Type B pancreatic cell (in vitro differentiated cells): ENCODE measurements around the gene ZDHHC3. TPM values are rescaled to one million over a fixed set of nuclear protein-coding genes. Genes with fewer than 3 reads are reported as not detected.

ENCODE experiments used
- DNase-seq: peaks from one replicate; pipeline ENCODE4 v3.0.0; 2021; ENCODE audit warnings: mixed read lengths; ENCODE audit not compliant: unreplicated experiment; ENCODE audit errors: extremely low spot score
- H3K27ac Mint-ChIP-seq: 2 replicates; pipeline ENCODE4 v1.8.0; 2021; ENCODE audit warnings: mild to moderate bottlenecking, mixed read lengths
- H3K27me3 Mint-ChIP-seq: 2 replicates; pipeline ENCODE4 v1.8.0; 2021; ENCODE audit warnings: mixed read lengths
- H3K36me3 Mint-ChIP-seq: 2 replicates; pipeline ENCODE4 v1.8.0; 2021; ENCODE audit warnings: mixed read lengths
- H3K4me1 Mint-ChIP-seq: one replicate; pipeline ENCODE4 v1.8.0; 2021; ENCODE audit warnings: mixed read lengths; ENCODE audit not compliant: unreplicated experiment
- H3K4me3 Mint-ChIP-seq: 2 replicates; pipeline ENCODE4 v1.8.0; 2021; ENCODE audit warnings: mild to moderate bottlenecking, mixed read lengths
- H3K9me3 Mint-ChIP-seq: 2 replicates; pipeline ENCODE4 v1.8.0; 2021; ENCODE audit warnings: mixed read lengths
- total RNA-seq: library from RNA; stranded (reverse); gene quantifications from 2 replicates; pipeline ENCODE4 v1.2.1, GENCODE V29; 2021; ENCODE audit warnings: low replicate concordance
- TF ChIP-seq, protein P1 (sequence below): fragments of 200-600 bp; sonication (generic); conservative IDR thresholded peaks from 2 replicates; pipeline ENCODE4 v1.5.0; 2021; ENCODE audit warnings: antibody characterized with exemption, mild to moderate bottlenecking

Gene ZDHHC3
- total RNA-seq, 1 donor from 2014 or later: 83.6 TPM

DNA sequence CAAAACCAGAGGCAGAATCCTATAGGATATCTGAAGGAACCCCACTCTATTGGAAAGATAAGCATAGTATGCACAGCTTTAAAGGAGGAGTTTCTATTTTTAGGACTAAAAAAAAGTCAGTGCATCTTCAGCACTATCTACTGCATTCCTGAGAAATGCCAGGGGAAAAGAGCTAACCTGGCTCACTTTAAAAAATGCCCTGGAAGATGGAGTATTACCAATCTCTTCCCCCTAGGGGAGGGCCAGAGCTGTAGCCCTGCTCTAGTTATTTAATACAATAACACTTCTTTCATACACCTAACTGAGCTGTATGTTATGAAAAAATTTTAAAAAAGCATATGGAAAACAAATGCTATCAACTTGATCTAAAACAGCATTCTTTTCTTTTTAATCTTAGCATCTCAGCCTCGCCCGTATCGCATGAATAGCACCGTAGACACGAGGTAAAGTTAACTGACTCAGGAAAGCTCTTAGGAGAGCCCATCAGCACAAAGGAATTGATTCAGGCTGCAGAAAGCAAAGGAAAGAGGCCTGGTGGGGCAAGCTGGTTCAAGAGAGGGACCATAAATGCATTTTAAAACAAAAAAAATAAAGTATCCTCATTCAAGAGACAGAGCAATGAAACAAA is 51.4 kb downstream of the ZDHHC3 start:
- Mint-ChIP-seq H3K27ac (peak overlapping the region; percentile 57), H3K36me3 (peaks cover 16% of the 10 kb centered on the region), H3K9me3 (no peaks in the 10 kb centered on the region), H3K27me3 (no peaks in the 10 kb centered on the region), H3K4me1 (peaks cover 4% of the 10 kb centered on the region), H3K4me3 (no peak overlapping the region)
- no peak for DNase-seq
- TF ChIP-seq, protein P1, sequence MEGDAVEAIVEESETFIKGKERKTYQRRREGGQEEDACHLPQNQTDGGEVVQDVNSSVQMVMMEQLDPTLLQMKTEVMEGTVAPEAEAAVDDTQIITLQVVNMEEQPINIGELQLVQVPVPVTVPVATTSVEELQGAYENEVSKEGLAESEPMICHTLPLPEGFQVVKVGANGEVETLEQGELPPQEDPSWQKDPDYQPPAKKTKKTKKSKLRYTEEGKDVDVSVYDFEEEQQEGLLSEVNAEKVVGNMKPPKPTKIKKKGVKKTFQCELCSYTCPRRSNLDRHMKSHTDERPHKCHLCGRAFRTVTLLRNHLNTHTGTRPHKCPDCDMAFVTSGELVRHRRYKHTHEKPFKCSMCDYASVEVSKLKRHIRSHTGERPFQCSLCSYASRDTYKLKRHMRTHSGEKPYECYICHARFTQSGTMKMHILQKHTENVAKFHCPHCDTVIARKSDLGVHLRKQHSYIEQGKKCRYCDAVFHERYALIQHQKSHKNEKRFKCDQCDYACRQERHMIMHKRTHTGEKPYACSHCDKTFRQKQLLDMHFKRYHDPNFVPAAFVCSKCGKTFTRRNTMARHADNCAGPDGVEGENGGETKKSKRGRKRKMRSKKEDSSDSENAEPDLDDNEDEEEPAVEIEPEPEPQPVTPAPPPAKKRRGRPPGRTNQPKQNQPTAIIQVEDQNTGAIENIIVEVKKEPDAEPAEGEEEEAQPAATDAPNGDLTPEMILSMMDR: no peak

DNA sequence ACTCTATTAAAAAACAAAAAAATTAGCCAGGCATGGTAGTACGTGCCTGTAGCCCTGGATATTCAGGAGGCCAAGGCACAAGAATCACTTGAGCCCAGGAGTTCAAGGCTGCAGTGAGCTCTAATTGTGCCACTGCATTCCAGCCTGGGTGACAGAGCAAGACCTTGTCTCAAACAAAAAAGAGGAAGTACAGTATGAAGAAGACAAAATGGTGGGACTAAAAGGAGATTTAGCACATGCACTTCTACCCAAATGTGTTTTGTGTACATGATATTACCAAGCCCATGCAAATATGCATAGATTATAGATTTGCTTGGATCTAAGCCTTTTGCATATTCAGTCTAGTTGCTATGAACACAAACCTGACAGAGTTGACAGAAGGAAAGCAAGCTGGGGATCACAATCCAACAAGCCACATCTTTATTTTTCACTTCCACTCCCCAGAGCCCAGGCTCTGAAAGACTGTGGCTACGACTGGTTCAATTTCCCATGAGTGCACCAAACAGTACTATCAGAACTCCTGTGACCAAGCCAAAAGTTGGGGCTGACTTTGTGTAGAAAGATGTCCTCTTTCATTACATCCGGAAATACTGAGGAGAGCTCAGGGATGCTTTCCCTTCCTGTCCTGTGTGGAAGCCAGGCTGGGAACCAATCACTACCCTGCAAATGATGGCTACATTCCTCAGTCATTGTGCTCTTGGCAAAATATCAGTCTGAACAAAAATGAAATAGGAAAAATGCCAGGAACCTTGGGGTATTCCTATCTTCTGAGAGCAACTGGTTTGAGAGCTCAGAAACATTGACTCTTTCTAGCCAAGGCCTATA is 52.1 kb downstream of the ZDHHC3 start:
- Mint-ChIP-seq H3K4me3 (no peak overlapping the region), H3K4me1 (peaks cover 4% of the 10 kb centered on the region), H3K27ac (no peak overlapping the region), H3K36me3 (peaks cover 16% of the 10 kb centered on the region), H3K9me3 (no peaks in the 10 kb centered on the region), H3K27me3 (no peaks in the 10 kb centered on the region)
- TF ChIP-seq, protein P1: no peak
- DNase-seq: no peak

GRCh38 chr3:44920081-44920480 is 55.9 kb downstream of the ZDHHC3 start:
- Mint-ChIP-seq H3K9me3 (no peaks in the 10 kb centered on the region), H3K36me3 (peaks cover 7% of the 10 kb centered on the region), H3K4me1 (no peaks in the 10 kb centered on the region), H3K27ac (no peak overlapping the region), H3K27me3 (no peaks in the 10 kb centered on the region), H3K4me3 (no peak overlapping the region)
- DNase-seq: no peak
- TF ChIP-seq, protein P1: no peak

DNA sequence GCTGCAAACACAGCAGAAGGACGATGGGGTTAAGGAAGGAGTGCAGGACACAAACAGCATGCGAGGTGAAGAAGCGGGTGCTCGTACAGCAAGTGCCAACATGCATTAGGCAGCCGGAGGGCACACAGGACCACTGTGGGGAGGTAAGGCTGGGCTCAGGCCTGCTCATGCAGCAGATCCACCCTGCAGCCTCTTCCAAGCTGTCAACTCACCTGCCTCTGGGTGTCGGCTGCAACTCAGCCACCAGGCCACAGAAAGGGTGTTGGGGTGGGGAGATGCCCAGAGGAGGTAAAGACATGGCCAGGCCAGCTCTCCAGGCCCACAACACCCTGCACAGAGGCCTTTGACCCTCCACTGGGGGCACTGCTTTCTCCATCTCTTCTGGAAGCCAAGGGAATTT is 57.4 kb downstream of the ZDHHC3 start:
- no peaks in the 10 kb centered on the region for H3K9me3 Mint-ChIP-seq
- no peak overlapping the region for H3K4me3 Mint-ChIP-seq
- H3K27me3 Mint-ChIP-seq: no peaks in the 10 kb centered on the region
- TF ChIP-seq, protein P1: no peak
- H3K4me1 Mint-ChIP-seq: peaks cover 8% of the 10 kb centered on the region
- no peak overlapping the region for H3K27ac Mint-ChIP-seq
- H3K36me3 Mint-ChIP-seq: peaks cover 7% of the 10 kb centered on the region
- DNase-seq: no peak

- Mint-ChIP-seq H3K9me3 (no peaks in the 10 kb centered on the region), H3K4me1 (peaks cover 8% of the 10 kb centered on the region), H3K4me3 (no peak overlapping the region), H3K36me3 (peaks cover 7% of the 10 kb centered on the region), H3K27ac (no peak overlapping the region), H3K27me3 (no peaks in the 10 kb centered on the region)
- TF ChIP-seq, protein P1: no peak
- DNase-seq: no peak
These were observed 57.9 kb downstream of the ZDHHC3 start for GRCh38 chr3:44918087-44918486.
